ENCODE measurements around the gene CHD5.

CHD5 gene

DNA sequence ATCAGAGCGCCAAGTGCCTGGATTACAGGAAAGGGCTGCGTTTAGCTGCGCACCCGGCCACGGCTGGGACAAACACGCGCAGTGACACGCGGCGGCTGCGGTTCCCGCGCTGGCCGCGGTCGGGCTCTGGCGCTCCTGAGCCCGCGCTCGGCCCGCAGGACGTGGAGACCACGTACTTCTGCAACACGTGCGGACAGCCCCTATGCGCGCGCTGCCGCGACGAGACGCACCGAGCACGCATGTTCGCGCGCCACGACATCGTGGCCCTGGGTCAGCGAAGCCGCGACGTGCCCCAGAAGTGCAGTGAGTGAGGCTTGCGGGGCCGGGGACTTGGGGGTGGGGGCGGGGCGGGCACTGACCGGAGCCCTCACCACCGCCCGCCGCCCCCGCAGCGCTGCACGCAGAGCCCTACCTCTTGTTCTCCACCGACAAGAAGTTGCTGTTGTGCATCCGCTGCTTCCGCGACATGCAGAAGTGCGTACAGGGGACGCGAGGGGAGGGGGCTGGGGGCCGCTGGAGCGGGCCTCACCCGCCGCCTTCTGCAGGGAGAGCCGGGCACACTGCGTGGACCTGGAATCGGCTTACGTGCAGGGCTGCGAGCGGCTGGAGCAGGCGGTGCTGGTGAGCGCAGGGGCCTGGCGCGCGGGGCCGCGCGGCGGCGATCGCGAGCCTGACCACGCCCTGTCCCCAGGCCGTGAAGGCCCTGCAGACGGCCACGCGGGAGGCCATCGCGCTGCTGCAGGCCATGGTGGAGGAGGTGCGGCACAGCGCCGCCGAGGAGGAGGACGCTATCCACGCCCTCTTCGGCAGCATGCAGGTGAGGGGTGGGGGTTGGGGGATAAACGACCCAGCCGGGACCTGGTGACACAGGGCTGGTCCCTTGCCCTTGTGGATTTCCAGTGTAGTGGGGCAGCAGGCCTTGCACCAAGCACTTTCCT lies 28.9 kb upstream of the CHD5 start:
- Mint-ChIP-seq H3K4me1 (peaks cover 19 to 44% of the 10 kb centered on the region in 2 donors), H3K9me3 (no peaks in the 10 kb centered on the region), H3K36me3 (peaks cover 4% of the 10 kb centered on the region in 2 donors), H3K27me3 (peaks cover 27 to 66% of the 10 kb centered on the region in 2 donors), H3K4me3 (peak overlapping the region; percentile 71 to 76), H3K27ac (no peak overlapping the region)
- DNase-seq (no peak), ATAC-seq (replicated peaks) (peak; percentile 47 to 48)

DNA sequence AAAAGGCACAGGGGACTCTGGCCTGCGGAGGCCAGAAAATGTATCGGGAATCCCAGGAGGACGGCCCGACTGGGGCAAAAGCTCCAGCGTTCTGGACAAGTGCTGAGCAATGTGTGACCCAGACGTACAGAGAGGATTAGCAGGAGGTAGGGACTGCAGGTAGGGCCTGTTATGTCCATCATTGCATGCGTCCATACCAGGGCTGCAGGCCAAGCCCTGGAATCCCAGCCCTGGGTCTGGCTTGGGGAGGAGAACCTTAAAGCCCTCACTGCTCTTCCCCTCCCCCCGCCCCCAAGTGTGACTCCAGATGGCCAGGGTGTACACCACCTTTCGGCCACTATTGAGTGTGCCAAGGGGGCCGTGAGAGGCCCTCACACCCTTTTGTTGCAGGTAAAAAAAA lies 27.8 kb upstream of the CHD5 start:
- no peak for ATAC-seq (replicated peaks)
- no peak for DNase-seq
- H3K36me3 Mint-ChIP-seq, result peaks cover 4% of the 10 kb centered on the region in 2 donors
- H3K27me3 Mint-ChIP-seq, result peaks cover 27 to 56% of the 10 kb centered on the region in 2 donors
- H3K4me3 Mint-ChIP-seq, result no peak overlapping the region
- H3K27ac Mint-ChIP-seq, result no peak overlapping the region
- H3K9me3 Mint-ChIP-seq, result no peaks in the 10 kb centered on the region
- H3K4me1 Mint-ChIP-seq, result peaks cover 18 to 43% of the 10 kb centered on the region in 2 donors

DNA sequence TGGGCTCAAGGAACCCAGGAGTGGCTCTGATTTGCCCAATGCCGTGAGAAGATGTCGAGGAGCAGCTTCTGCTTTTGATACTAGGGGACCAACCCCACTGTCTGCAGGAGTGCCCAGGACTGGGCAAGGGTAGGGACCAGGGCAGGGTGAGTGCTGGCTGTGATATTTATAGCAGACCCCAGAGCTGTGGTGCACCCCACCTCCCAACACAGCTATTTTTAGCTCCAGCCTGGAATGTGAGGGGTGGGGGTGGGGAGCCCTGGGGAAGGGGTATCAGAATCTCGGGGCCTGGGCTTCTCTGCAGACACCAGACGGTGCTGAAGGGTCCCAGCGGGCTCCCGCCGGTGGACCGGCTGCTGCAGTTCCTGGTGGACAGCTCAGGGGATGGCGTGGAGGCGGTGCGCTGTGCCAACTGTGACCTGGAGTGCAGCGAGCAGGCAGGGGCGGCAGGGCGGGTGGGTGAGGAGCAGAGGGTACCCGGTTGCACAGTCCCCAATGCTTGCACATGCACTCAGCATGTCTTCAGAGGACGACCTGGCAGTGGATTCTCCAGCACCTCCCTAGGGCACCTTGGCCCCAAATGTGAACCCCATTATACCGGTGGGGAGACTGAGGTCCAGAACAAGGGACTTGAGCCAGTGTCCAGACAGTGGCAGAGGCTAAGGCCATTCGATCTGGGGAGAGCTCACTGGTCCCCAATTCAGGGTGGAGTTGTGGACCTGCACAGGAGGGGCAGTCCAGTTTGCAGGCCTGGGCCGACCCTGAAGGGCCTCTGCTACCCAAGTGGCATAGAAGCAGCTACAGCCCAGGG lies 27.2 kb upstream of the CHD5 start:
- ATAC-seq (replicated peaks) (no peak), DNase-seq (no peak)
- Mint-ChIP-seq H3K9me3 (no peaks in the 10 kb centered on the region), H3K4me1 (peaks cover 14 to 37% of the 10 kb centered on the region in 2 donors), H3K27ac (no peak overlapping the region), H3K36me3 (peaks cover 4% of the 10 kb centered on the region in 2 donors), H3K27me3 (peaks cover 27 to 50% of the 10 kb centered on the region in 2 donors), H3K4me3 (peak overlapping the region; percentile 61 to 82)

DNA sequence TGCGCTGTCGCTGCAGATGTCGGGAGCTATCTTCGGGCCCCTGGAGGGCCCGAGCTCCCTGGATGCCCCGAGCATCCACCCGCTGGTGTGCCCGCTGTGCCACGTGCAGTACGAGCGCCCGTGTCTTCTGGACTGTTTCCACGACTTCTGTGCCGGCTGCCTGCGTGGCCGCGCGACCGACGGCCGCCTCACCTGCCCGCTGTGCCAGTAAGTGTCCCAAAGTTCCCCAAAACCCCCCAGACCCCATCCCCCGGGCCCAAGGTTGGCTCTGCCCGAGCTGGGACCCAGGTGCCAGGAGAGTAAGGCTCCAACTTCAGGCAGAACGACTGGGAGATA lies 26.4 kb upstream of the CHD5 start:
- Mint-ChIP-seq H3K4me1 (peaks cover 13 to 39% of the 10 kb centered on the region in 2 donors), H3K36me3 (peaks cover 4% of the 10 kb centered on the region in 2 donors), H3K4me3 (peak overlapping the region; percentile 61 to 82), H3K9me3 (no peaks in the 10 kb centered on the region), H3K27ac (no peak overlapping the region), H3K27me3 (peaks cover 31 to 44% of the 10 kb centered on the region in 2 donors)
- ATAC-seq (replicated peaks) (peak in 1 of 2 donors; percentile 7), DNase-seq (no peak)

DNA sequence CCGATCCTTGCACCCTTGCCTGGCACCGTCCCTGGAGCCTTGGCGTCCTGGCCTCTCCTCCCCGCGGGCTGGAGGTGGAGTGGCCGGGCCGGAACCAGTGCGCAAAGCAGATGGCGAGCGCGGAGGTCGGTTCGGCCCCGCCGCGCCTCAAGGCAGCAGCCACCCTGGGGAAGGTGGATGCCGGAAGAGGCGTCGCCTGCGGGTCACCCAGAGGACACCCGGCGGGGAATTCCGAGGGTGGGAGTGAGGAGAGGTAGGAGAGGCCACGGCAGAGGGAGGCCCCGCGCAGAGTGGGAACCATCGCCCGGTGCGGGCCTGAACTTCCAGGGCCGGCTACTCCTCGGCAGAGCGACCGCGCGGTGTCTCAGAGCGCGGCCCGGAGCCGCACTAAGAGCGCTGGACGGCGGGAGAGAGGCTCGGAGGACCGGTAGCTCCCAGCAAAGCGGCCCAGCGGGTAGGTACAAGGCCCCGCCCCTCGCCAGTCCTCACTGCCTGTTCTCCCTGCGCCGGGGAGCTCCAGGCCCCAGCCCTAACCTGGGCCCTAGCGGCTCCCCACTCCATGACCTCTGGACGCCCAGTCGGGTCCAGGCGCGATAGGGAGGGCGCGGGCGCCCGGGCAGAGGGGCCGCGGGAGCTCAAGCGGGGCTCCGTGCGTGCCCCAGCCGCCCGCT lies 25.9 kb upstream of the CHD5 start, which contains the start of gene RNF207:
Gene RNF207 (plus strand): TSS at position 271 of the 671 bp plus-strand sequence. CDS start 417 bp downstream, outside the sequence.
- H3K4me1 Mint-ChIP-seq, result peaks cover 12 to 44% of the 10 kb centered on the region in 2 donors
- peak; percentile 57 for DNase-seq
- H3K27me3 Mint-ChIP-seq, result peaks cover 31 to 42% of the 10 kb centered on the region in 2 donors
- no peaks in the 10 kb centered on the region for H3K9me3 Mint-ChIP-seq
- H3K27ac Mint-ChIP-seq, result no peak within 1 kb of the TSS
- H3K36me3 Mint-ChIP-seq, result peaks cover 4% of the 10 kb centered on the region in 2 donors
- peak within 1 kb of the TSS; percentile 79 to 82 for H3K4me3 Mint-ChIP-seq
- peak; percentile 66 to 67 for ATAC-seq (replicated peaks)

DNA sequence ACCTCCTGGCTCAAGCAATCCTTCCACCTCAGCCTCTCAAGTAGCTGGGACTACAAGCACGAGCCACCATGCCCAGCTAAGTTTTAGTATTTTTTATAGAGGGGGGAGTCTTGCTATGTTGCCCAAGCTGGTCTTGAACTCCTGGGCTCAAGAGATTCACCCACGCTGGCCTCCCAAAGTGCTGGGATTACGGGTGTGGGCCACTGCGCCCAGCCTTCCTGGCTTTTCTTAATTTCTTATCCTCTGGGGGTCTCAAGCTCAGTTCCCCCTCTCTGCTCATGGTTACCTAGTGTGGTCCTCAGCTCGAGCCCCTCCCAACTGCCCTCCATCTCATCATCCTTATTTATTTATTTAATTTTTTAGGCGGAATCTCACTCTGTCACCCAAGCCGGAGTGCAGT lies 22.1 kb upstream of the CHD5 start:
- DNase-seq (no peak), ATAC-seq (replicated peaks) (no peak)
- H3K4me1 Mint-ChIP-seq, result peaks cover 28 to 54% of the 10 kb centered on the region in 2 donors
- peaks cover 15 to 23% of the 10 kb centered on the region in 2 donors for H3K36me3 Mint-ChIP-seq
- no peak overlapping the region for H3K4me3 Mint-ChIP-seq
- H3K9me3 Mint-ChIP-seq, result no peaks in the 10 kb centered on the region
- no peak overlapping the region for H3K27ac Mint-ChIP-seq
- H3K27me3 Mint-ChIP-seq, result peaks cover 7 to 10% of the 10 kb centered on the region in 2 donors

DNA sequence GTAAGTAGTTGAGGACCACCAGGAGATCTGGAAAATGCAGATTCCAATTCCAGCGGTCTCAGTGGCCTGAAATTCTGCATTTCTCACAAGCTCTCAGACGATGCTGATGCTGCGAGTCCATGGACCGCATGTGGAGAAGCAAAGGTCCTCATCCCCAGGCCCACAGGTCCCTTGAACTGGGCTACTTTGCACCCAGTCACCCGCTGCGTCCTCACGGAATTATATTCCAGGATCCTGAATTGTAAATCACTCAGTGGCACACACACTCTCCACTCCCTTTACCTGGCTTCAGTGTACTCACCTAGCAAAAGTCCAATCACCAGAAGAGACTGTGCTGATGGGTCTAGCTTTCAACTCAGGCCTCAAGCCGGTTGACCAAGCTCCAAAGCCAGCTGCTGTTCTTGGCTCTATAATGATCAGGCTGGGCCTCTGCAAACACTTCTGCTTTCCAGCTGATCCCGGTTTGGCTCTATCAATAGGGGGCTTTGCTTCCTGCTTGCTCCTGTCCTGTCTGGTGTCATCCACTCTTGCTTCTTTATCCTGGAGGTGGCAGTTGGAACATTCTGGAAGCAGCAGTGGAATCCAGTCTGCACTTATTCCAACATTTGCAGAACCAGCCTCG lies 20.2 kb upstream of the CHD5 start:
- peaks cover 24 to 35% of the 10 kb centered on the region in 2 donors for H3K36me3 Mint-ChIP-seq
- DNase-seq, result no peak
- peaks cover 33 to 61% of the 10 kb centered on the region in 2 donors for H3K4me1 Mint-ChIP-seq
- peak overlapping the region; percentile 99 for H3K27ac Mint-ChIP-seq
- H3K4me3 Mint-ChIP-seq, result peak overlapping the region; percentile 89 to 94
- H3K9me3 Mint-ChIP-seq, result no peaks in the 10 kb centered on the region
- ATAC-seq (replicated peaks), result no peak
- H3K27me3 Mint-ChIP-seq, result peaks cover 0 to 4% of the 10 kb centered on the region in 2 donors

DNA sequence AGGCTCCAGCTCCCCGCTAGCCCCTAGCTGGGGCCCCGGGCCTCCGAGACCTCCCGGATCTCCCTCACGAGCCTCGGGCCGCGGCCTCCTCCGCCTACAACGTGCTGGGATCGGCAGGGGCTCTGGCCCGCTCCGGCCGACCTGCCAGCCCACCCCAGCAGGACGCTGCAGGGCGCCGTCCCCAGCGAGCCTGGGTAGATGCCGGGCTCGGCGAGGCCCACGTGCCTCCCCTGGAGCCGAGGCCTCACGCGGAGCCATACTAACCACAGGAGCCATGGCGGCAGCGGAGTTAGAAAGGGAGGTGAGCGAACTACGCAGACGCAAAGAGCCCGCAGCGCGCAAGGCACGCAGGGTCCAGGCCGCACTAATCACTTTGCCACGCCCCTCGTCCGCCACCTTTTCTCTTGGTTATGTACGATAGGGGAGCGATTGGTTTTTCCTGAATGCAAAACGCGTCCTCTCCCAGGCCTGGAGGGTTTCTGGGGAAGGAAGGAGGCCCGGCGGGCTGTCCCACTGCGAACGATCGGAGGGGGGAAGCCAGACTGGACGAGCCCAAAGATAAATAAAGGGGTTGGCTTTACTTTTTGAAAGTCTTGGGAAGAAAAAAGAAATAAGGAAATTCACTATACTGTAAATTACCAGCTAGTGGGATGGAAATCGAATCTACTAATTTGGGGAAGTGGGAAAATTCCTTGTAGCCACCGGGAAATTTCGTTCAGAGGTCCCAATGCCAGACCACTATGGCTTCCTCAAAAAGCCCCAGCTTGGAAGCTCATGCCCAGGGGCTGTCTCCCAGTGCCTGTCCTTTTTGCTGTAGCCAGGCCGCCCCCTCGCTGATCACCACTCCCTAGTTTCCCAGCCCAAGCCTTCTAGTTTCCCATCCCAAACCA lies 19.4 kb upstream of the CHD5 start, which contains the start of gene RPL22:
Gene RPL22 (minus strand): TSS at position 298 of the 890 bp plus-strand sequence. CDS start 22 bp downstream, at position 276.
- Mint-ChIP-seq H3K27ac (peak within 1 kb of the TSS; percentile 99), H3K27me3 (peaks cover 0 to 4% of the 10 kb centered on the region in 2 donors), H3K4me3 (peak within 1 kb of the TSS; percentile 89 to 94), H3K4me1 (peaks cover 33 to 61% of the 10 kb centered on the region in 2 donors), H3K9me3 (no peaks in the 10 kb centered on the region), H3K36me3 (peaks cover 24 to 35% of the 10 kb centered on the region in 2 donors)
- ATAC-seq (replicated peaks) (peak; percentile 98), DNase-seq (peak; percentile 95)

DNA sequence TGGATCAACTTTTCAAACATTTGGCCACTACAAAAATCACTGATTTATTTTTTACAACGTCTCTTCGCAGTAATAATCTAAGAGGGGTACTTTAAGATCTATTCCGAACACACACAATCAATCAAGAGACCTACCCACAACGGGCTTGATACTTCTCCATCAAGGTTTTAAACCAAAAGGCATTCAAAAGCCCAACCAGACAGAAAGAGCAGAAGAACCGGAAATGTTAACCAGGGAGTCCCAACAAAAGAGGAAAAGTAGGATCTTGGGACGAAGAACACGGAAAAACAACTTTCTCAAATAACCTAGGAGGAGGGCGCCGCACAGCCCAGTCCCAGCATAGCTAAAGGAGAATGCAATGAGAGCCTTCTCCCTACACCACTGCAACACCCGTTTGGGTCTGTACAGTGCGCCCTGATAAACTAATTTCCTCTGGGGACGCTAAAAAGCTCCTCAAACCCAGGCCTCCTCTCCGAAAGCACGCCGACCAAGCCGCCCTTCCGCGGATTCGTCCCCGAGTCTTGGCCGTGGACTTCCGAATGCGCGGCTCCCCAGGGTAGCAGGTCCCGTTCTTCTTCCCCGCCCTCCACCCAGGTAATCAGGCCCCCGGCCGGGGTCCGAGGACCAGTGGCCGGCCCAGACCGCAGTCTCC lies 18.7 kb upstream of the CHD5 start:
- Mint-ChIP-seq H3K4me3 (peak overlapping the region; percentile 89 to 94), H3K27ac (peak overlapping the region; percentile 99), H3K36me3 (peaks cover 24 to 35% of the 10 kb centered on the region in 2 donors), H3K4me1 (peaks cover 33 to 61% of the 10 kb centered on the region in 2 donors), H3K27me3 (peaks cover 0 to 4% of the 10 kb centered on the region in 2 donors), H3K9me3 (no peaks in the 10 kb centered on the region)
- ATAC-seq (replicated peaks), result peak; percentile 39
- no peak for DNase-seq

DNA sequence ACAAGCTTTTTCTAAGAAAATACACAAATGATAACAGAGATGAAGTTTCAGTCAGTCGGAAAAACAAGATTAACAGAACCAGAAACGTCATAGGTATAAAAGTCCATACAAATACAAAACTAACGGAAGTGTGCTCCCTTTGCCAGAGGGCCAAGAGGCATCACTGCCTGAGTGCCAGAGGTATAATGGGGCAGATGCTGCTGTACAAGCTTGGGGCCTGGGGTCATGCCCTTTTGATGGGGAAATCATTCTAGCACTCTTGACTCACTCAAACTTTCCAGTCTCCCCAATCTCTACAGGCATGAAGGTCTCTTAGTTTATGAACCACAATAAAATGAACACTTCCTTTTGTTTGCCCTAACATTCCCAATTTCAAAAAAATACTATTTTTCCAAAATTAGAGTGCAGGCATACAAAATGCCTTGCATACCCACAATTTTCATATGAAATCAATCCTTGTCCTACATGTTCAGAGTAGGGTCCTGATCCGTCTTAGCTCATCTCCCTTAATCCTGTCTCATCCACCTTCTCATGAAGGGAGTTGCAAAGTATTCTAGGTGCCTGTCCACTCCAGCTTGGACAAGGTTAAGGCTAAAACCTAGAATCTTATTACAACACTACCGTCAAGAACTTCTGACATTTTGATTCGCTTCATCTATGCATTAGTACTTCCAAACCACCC lies 17.8 kb upstream of the CHD5 start:
- DNase-seq (no peak), ATAC-seq (replicated peaks) (no peak)
- Mint-ChIP-seq H3K9me3 (no peaks in the 10 kb centered on the region), H3K36me3 (peaks cover 27 to 39% of the 10 kb centered on the region in 2 donors), H3K27ac (peak overlapping the region; percentile 99), H3K4me1 (peaks cover 34 to 64% of the 10 kb centered on the region in 2 donors), H3K27me3 (peaks cover 0 to 4% of the 10 kb centered on the region in 2 donors), H3K4me3 (peak overlapping the region; percentile 89 to 94)

DNA sequence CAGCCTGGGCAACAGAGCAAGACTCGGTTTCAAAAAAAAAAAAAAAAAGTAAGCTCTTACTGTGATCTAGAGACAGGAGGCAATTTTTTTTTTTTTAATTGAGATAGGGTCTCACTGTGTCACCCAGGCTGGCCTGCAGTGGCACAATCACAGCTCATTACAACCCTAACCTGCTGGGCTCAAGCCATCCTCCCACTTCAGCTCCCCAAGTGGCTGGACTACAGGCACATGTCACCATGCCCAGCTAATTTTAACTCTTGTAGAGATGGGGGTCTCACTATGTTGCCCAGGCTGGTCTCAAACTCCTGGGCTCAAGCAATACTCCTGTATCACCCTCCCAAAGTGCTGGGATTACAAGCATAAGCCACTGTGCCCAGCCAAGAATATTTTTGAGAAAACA lies 11.8 kb upstream of the CHD5 start:
- H3K9me3 Mint-ChIP-seq, result no peaks in the 10 kb centered on the region
- H3K27ac Mint-ChIP-seq, result no peak overlapping the region
- DNase-seq (no peak), ATAC-seq (replicated peaks) (no peak)
- H3K27me3 Mint-ChIP-seq, result no peaks in the 10 kb centered on the region
- peaks cover 16 to 40% of the 10 kb centered on the region in 2 donors for H3K4me1 Mint-ChIP-seq
- H3K4me3 Mint-ChIP-seq, result no peak overlapping the region
- peaks cover 35 to 44% of the 10 kb centered on the region in 2 donors for H3K36me3 Mint-ChIP-seq

DNA sequence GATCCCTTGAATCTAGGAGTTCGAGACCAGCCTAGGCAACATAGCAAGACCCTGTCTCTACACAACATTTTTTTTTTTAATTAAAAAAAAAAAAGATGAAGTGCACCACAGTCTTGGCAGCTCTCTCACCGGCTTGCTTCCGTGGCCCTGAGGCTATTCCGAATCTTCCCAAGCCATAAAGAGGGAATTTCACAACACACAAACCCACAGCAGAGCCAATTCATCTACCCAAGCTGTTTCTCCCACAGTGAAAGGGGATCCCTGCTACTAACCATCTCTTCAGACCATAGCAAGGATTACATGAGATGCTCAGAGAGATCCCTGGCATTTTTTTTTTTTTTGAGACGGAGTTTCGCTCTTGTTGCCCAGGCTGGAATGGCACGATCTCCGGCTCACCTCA lies 8.3 kb upstream of the CHD5 start:
- Mint-ChIP-seq H3K27ac (no peak overlapping the region), H3K4me3 (no peak overlapping the region), H3K9me3 (no peaks in the 10 kb centered on the region), H3K27me3 (no peaks in the 10 kb centered on the region), H3K36me3 (peaks cover 43 to 56% of the 10 kb centered on the region in 2 donors), H3K4me1 (peaks cover 18 to 35% of the 10 kb centered on the region in 2 donors)
- no peak for ATAC-seq (replicated peaks)
- no peak for DNase-seq

Measured in stimulated activated naive B cell treated with anti-CD40 and anti-IgM and Interleukin-4, amounts not matched to agents 10 μg/mL and 1 μg/mL and 100 μg/mL, for 72 hours (primary cell).